Activated T-cell treated with anti-CD3 and anti-CD28 coated beads, Interleukin-2, amount 50 U/mL, for 24 hours (primary cell): ENCODE data around the gene POU3F3.

ENCODE experiments used
- DNase-seq: peaks from one replicate; pipeline ENCODE4 v3.0.0-alpha.2; 2020
- H3K27ac Mint-ChIP-seq: 2 replicates; pipeline ENCODE4 v1.8.0; 2020; ENCODE audit warnings: mild to moderate bottlenecking, mixed read lengths
- H3K27me3 Mint-ChIP-seq: 2 replicates; pipeline ENCODE4 v1.8.0; 2020; ENCODE audit warnings: mixed read lengths
- H3K36me3 Mint-ChIP-seq: 2 replicates; pipeline ENCODE4 v1.8.0; 2020; ENCODE audit warnings: low read depth, mixed read lengths
- H3K4me1 Mint-ChIP-seq: 2 replicates; pipeline ENCODE4 v1.8.0; 2020; ENCODE audit warnings: low read depth, mixed read lengths
- H3K4me3 Mint-ChIP-seq: 2 replicates; pipeline ENCODE4 v1.8.0; 2020; ENCODE audit warnings: mild to moderate bottlenecking, moderate library complexity, mixed read lengths
- H3K9me3 Mint-ChIP-seq: 2 replicates; pipeline ENCODE4 v1.8.0; 2020; ENCODE audit warnings: mixed read lengths

Gene POU3F3

DNA sequence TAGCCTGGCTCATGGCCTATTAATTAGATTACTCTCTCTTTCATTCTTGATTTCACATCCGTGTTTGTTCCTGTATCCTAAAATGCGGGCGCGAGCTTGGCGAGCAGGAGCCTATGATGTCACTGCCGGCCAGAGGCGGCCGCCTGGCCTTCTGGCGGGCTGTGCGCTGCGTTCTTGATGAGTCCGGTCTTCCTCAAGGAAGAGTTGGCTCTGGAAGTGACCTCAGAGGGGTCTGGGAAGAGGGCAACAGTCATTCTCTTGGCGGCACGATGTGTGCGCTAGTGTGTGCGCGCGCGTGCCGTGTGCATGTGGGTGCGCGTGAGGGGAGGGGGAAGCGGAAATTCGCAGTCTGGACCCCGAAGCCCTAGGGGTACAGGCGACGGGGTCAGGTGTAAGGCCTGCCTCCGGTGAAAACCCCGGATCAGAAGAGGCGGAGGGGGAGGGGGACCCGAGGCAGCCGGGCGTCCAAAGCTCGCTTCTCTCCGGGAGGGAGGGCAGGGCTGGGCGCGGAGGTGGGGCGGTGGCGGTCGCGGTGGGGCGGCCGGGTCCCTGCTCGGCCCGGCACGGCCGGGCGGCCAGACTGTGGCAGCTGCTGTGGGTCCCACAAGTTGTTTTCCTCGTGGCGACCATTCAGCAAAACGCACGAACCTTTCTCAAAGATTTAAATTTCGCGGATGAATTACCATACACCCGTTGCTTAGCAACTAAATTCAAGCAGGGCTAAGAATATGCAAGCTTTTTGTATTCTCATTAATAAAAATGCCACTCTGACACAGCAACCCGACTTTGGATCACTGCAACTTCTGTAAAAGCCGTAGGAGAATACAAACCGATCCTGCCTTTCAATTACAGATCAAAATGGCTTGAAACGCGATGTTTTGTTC is 8.4 kb downstream of the POU3F3 start:
- peak overlapping the region; percentile 19 for H3K27ac Mint-ChIP-seq
- peaks cover 91% of the 10 kb centered on the region for H3K27me3 Mint-ChIP-seq
- no peaks in the 10 kb centered on the region for H3K36me3 Mint-ChIP-seq
- H3K4me3 Mint-ChIP-seq, result peak overlapping the region; percentile 43
- no peak for DNase-seq
- H3K4me1 Mint-ChIP-seq, result peaks cover 9% of the 10 kb centered on the region
- H3K9me3 Mint-ChIP-seq, result peaks cover 8% of the 10 kb centered on the region

DNA sequence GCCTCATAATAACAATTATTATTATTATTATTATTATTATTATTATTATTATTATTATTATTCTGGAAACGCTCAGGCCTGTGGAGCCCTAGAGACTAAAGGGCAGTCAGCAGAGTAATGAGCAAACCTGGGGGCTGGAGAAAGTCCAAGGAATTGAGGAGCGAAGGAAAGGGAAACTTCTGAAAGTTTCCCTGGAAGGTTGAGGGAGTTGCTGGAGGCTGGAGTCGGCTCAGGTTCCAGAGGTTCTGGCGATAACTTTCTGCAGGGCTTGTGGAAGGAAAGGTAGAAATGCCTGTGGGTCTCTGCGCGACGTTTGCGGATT is 9.2 kb downstream of the POU3F3 start:
- no peak overlapping the region for H3K4me3 Mint-ChIP-seq
- peaks cover 92% of the 10 kb centered on the region for H3K27me3 Mint-ChIP-seq
- peaks cover 5% of the 10 kb centered on the region for H3K4me1 Mint-ChIP-seq
- H3K36me3 Mint-ChIP-seq, result no peaks in the 10 kb centered on the region
- peaks cover 8% of the 10 kb centered on the region for H3K9me3 Mint-ChIP-seq
- DNase-seq, result no peak
- H3K27ac Mint-ChIP-seq, result no peak overlapping the region

DNA sequence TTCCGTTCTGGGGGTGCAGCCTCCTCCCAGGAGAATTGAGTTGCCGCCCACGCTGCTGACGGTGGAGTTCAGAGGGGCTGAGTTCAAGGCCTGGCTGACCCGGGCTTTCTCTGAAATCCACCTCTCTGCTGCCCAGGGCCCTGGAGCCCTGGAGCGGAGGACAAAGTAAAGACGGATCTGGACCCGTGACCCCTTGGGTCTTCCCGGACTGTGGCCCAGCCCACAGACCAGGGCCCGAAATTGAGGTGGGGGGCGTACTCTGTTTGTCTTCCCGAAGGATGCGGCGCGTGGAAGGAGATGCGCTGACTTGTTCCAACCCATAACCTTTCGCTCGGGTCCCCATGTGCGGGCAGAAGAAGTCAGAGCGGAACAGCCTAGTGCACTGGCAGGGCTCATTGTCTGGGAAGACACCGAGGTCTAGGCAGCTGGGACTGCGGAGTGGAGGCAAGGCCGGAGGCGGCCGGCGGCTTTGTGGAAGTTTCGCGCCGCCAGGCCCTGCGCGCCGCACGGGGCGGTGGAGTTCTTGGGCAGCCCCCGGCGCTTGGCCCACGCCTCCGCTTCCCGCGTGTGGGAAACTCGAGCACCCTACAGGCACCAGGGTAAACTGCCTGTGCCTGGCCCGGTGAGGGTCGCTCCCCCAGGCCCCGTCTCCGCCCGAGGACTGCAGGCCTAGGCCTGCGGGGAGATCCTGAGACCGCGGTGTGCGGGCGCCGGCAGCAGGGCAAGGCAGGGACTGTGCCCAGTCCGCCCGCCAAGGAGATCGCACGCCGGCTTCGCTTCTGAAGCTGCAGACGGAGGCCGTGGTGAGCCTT is 9.8 kb downstream of the POU3F3 start:
- H3K27me3 Mint-ChIP-seq, result peaks cover 92% of the 10 kb centered on the region
- H3K4me3 Mint-ChIP-seq, result no peak overlapping the region
- H3K36me3 Mint-ChIP-seq, result no peaks in the 10 kb centered on the region
- no peak for DNase-seq
- H3K4me1 Mint-ChIP-seq, result peaks cover 5% of the 10 kb centered on the region
- peaks cover 5% of the 10 kb centered on the region for H3K9me3 Mint-ChIP-seq
- no peak overlapping the region for H3K27ac Mint-ChIP-seq

DNA sequence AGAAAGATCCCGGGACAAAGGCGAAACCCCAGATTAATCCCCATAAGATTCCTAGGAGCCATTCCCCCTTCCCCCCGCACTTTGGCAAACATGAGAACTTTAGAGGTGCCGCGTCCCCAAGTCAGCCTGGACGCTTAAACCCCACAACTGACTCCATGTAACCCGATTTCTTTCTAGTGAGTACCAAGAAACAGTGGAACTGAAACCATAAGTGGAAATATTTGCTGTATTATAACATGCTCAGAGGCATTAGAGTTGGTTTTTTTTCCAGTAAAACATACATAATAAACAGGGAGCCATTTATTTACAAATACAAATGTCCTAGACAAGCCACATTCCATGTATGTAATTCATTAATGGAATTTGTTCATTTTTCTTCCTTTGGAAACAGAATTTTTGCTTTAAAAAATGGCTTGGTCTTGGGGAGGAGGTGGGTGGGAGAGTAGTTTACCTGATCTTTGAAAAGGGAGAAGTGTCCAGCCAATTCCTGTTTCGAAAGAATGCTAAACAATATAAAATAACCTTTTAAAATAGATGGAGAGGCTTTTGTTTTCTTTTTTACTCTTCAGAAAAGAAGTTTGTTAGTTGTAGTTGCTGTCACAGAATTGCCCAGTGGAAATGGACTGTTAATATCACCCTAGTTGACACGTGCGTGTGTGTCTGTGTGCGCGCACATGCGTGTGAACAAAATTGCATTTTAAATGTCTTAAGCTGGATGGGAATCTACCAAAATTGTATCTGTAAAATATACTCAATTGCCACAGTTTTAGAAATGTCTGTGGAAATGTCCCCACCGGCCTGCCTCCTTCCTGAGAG is 10.6 kb downstream of the POU3F3 start:
- Mint-ChIP-seq H3K4me1 (peaks cover 5% of the 10 kb centered on the region), H3K9me3 (peaks cover 2% of the 10 kb centered on the region), H3K36me3 (no peaks in the 10 kb centered on the region), H3K4me3 (no peak overlapping the region), H3K27me3 (peaks cover 92% of the 10 kb centered on the region), H3K27ac (no peak overlapping the region)
- no peak for DNase-seq

DNA sequence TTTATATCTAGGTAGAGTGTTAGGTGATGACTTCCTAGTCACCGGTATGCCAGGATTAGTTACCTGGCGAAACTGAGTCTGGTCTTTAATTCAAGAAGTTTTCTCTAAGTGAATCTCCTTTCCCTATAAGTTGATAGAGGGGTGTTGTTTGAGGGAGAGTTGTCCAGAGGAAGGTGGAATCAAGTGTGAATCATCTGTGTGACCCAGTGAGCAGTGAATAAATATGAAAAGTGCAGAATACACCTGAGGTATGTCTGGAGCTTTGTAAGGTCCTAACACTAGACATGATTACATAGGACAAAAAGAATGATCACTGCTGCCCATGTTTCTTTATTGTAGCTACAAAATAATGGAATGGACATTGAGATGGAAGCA is 11.2 kb downstream of the POU3F3 start:
- no peak overlapping the region for H3K4me3 Mint-ChIP-seq
- peaks cover 5% of the 10 kb centered on the region for H3K4me1 Mint-ChIP-seq
- peaks cover 1% of the 10 kb centered on the region for H3K9me3 Mint-ChIP-seq
- H3K27me3 Mint-ChIP-seq, result peaks cover 92% of the 10 kb centered on the region
- H3K36me3 Mint-ChIP-seq, result no peaks in the 10 kb centered on the region
- no peak overlapping the region for H3K27ac Mint-ChIP-seq
- DNase-seq, result no peak

DNA sequence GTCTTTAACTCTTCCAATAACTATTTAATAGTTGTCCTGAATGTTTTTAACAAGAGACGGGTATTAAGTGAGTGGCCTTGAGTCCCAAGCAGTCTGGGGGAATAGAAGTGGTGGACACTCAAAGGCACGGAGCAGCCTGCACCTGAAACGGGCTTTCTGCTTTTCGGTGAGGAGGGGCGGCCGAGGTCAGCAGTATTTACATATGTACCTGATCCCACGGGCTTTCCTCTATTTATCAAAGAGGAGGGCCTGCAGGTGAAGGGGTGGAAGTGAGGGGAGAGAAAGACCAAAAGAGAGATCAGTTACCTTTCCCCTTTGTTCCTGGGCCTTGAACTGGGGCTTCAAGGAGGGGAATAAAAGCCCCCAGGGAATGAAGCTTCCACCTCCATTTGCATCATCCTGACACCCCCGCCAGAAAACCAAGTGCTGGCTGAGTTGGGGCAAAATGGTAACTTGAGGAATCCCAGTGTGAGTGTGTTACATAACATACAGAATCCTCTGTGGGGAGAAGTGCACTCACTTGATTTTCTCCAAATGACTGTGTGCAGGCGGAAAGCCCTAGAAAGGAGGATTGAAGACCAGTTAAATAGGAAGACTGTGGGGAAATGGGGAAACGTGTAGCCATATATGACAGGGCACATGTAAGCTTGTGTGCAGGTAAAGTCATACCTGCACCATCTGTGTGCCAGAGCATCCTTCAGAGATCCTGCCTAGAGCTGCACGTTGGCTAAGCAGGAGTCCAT is 12.4 kb downstream of the POU3F3 start:
- H3K4me1 Mint-ChIP-seq, result peaks cover 5% of the 10 kb centered on the region
- H3K9me3 Mint-ChIP-seq, result no peaks in the 10 kb centered on the region
- H3K4me3 Mint-ChIP-seq, result no peak overlapping the region
- peaks cover 94% of the 10 kb centered on the region for H3K27me3 Mint-ChIP-seq
- DNase-seq, result no peak
- no peak overlapping the region for H3K27ac Mint-ChIP-seq
- no peaks in the 10 kb centered on the region for H3K36me3 Mint-ChIP-seq

DNA sequence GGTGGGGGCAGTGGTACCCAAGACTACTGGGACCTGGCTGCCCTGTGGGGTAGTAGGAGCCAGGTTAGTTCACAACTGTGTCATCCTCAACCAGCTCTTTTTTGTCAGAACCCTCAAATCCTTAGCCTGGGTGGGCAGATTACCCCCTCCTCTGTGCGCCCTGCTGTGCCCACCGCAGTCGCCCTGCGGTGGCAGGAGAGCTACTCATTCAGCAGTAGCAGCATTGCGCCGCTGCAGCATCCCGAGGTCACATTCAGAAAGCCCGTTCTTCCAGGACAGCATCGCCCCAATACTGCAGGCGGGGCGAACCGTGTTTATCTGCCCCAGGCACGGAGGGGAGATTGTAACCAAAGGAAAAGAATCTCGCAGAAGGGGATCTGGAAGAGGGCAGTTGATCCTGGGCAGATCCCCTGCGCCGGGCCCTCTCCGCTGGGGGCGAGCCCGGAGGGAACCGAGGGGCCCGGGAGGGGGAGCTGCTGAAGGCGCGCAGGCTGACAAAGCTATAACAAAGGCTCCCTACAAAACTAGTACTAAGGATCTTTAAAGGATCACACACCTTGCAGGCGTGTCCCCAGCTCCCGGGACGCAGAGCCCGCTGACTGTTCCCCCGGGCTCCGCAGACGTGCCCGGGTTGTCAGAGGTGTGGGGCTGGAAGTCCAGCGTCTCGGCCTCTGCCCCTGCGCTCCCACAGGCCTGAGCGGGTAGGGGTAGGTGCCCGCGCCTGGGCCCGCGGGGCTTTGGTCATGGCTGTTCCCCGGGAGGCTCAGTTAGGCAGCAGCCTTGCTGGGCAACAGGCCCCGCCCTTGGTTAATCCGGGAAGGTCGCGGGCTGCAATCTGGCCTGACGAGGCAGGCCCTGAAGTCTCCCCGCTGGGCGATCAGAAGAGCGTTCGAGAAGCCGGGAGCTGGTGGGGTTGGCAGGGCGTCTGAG is 13.2 kb downstream of the POU3F3 start:
- Mint-ChIP-seq H3K36me3 (no peaks in the 10 kb centered on the region), H3K9me3 (no peaks in the 10 kb centered on the region), H3K4me3 (no peak overlapping the region), H3K27ac (no peak overlapping the region), H3K27me3 (peaks cover 94% of the 10 kb centered on the region), H3K4me1 (peaks cover 12% of the 10 kb centered on the region)
- no peak for DNase-seq

DNA sequence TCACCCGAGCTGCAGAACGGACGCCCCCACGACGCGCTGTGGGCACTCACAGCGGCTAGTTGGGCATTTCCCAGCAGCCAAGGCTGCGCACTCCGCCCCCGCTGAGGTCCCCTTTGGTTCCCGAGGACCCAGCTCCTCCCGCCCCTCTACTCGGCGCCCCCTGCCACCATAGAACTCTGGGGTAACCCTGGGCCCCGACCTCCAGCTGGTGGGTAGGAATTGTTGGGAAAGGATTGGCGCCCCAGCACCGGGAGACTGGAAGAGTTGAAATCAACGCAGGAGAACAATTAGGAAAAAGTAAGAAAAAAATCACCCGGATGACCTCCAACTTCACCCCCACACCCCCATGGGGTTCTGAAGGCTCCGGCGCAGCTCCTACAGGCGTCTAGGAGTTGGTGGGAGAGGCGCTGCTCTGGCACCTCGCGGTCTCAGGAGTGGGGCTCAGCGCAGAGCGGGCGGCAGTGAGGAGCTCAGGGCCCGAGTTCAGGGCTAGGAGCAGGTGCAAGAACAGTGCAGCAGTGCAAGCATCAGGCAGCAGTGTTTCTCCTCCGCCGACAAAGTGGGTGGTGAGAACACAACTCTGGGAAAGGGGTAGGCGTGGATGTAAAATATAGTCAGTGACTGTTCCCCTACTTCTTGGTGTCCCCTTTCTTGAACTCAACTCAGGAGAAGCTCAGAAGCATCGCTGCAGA is 14.0 kb downstream of the POU3F3 start:
- H3K4me1 Mint-ChIP-seq, result peaks cover 15% of the 10 kb centered on the region
- DNase-seq, result no peak
- H3K36me3 Mint-ChIP-seq, result no peaks in the 10 kb centered on the region
- no peak overlapping the region for H3K27ac Mint-ChIP-seq
- H3K4me3 Mint-ChIP-seq, result no peak overlapping the region
- H3K9me3 Mint-ChIP-seq, result no peaks in the 10 kb centered on the region
- H3K27me3 Mint-ChIP-seq, result peaks cover 95% of the 10 kb centered on the region

DNA sequence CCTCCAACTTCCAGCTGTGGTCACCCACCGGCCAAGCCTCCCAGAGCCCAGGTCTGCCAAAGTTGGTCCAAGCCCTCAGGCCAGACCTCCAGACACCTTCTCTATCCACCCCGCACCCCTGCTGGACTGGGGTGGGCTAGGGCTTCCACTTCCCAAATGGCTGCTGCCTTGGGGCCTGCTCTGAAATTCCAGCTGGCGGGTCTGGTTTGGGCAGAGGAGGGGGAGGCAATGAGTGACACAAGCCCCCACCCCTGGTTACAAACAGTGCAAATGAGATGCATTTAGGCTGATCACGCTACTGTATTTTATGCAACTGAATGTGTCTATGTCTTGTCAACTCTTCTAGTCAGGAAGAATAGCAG is 14.6 kb downstream of the POU3F3 start:
- H3K9me3 Mint-ChIP-seq, result no peaks in the 10 kb centered on the region
- no peak for DNase-seq
- H3K36me3 Mint-ChIP-seq, result no peaks in the 10 kb centered on the region
- peaks cover 16% of the 10 kb centered on the region for H3K4me1 Mint-ChIP-seq
- no peak overlapping the region for H3K4me3 Mint-ChIP-seq
- H3K27ac Mint-ChIP-seq, result no peak overlapping the region
- peaks cover 93% of the 10 kb centered on the region for H3K27me3 Mint-ChIP-seq

DNA sequence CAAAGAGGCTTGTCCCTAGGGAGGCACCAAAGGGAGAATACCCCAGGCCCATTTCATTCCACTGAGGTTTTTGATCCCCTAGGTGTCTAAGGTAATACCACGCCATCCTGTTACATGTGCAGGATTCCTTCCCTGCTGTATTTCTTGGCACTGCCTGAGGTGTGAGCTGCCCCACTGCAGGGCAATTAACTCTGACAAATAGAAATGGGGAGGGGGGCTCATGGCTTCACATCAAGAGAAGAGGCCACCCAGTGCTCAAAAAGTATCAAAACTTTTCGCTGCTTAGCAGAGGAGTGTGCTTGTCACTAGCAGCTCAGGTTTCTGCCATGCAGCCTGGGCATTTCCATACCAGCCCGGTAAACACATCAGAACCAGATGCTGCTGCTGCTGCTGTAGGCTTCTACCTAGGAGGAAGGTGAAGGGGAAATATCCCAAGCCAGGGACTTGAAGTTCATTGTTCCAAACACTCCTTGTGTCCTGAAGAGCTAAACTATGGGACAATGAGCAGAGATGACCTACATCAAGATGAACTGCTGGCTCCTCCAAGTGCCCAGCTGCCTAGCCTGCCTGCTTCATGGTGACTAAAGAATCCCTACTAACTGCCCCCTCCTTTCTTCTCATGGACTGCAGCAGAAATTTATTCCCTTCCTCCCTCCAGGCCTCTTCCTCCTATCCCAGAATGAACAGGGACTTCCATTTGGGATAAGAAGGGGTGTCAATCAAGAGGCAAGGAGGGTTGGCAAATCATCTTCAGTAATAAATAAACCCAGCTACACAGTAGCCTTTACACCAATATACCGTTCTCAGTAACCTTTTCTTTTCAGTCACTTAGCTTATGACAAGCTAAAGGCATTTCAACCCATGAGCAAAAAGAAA is 16.4 kb downstream of the POU3F3 start:
- Mint-ChIP-seq H3K36me3 (no peaks in the 10 kb centered on the region), H3K27me3 (peaks cover 91% of the 10 kb centered on the region), H3K9me3 (no peaks in the 10 kb centered on the region), H3K4me1 (peaks cover 16% of the 10 kb centered on the region), H3K4me3 (no peak overlapping the region), H3K27ac (no peak overlapping the region)
- no peak for DNase-seq

DNA sequence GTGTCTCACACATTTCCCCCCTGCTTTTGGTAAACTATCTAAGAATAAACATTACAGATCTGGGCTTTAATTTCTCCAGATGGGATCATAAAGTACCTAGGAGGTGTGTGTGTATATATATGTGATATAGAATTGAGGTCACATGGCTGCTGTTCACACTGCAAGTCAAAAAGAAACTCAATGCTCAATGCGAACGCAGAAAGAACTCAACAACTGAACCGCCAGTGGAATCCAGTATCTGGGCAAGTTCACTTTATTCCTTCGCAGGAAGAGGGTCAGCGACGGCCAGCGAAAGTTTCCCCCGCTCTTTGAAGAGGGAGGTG is 17.7 kb downstream of the POU3F3 start:
- DNase-seq, result no peak
- H3K4me3 Mint-ChIP-seq, result peak overlapping the region; percentile 27
- H3K9me3 Mint-ChIP-seq, result no peaks in the 10 kb centered on the region
- no peaks in the 10 kb centered on the region for H3K36me3 Mint-ChIP-seq
- H3K27me3 Mint-ChIP-seq, result peaks cover 89% of the 10 kb centered on the region
- no peak overlapping the region for H3K27ac Mint-ChIP-seq
- peaks cover 16% of the 10 kb centered on the region for H3K4me1 Mint-ChIP-seq
